ENCODE measurements around the gene GRAP2. TPM values are rescaled to one million over a fixed set of nuclear protein-coding genes. Genes with fewer than 3 reads are reported as not detected.
"Not testable (repeated sequence)": the region's sequence is repeated elsewhere in the genome, so short reads cannot be mapped to it uniquely, and the experiment has no call there.

The GRAP2 gene
- total RNA-seq, 1 donor, result not detected

DNA sequence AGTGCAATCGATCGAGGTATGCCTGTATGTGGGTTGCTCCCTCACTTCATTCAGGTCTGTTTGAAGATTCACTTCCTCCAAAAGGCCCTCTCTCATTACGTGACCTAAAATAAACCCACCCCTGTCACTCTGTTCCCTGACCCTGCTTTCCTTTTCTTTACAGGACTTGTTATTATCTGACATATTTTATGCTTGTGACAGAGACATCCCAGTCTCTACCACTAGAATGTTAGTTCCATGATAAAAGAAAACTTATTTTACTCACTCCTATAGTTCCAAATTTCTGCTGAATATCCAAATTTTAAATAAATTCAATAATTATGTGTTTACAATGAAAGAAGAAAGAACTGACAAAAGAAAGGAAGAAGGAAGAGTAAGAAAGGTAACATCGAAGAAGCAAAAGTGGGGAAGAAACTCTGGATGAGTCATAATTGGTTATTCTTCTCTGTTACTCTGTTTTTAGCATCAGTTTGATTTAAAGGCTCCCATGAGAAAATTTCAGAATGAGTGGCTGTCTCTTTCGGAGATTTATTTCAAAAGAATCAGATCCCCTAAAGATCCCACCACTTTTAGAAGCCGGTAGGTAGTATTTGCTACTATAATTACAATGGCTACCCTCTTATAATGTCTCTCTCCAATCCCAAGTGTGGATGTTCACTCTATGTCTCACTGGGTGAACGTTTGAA lies 40.8 kb upstream of the GRAP2 start:
- H4K20me1 ChIP-seq (ENCODE audit: insufficient read depth, low read length), result no peaks in the 10 kb centered on the region
- no peak overlapping the region for H2AFZ ChIP-seq (ENCODE audit: low read length)
- no peak for DNase-seq (ENCODE audit: insufficient read length, low spot score, missing footprints)
- no peaks in the 10 kb centered on the region for H3K4me1 ChIP-seq (ENCODE audit: insufficient read depth, low read length)
- H3K4me3 ChIP-seq (ENCODE audit: insufficient read depth, low read length), result no peak overlapping the region
- H3K27me3 ChIP-seq (ENCODE audit: insufficient read depth, low read length), result no peaks in the 10 kb centered on the region
- no peak overlapping the region for H3K4me2 ChIP-seq (ENCODE audit: insufficient read depth, low read length)
- TF ChIP-seq, protein P1, sequence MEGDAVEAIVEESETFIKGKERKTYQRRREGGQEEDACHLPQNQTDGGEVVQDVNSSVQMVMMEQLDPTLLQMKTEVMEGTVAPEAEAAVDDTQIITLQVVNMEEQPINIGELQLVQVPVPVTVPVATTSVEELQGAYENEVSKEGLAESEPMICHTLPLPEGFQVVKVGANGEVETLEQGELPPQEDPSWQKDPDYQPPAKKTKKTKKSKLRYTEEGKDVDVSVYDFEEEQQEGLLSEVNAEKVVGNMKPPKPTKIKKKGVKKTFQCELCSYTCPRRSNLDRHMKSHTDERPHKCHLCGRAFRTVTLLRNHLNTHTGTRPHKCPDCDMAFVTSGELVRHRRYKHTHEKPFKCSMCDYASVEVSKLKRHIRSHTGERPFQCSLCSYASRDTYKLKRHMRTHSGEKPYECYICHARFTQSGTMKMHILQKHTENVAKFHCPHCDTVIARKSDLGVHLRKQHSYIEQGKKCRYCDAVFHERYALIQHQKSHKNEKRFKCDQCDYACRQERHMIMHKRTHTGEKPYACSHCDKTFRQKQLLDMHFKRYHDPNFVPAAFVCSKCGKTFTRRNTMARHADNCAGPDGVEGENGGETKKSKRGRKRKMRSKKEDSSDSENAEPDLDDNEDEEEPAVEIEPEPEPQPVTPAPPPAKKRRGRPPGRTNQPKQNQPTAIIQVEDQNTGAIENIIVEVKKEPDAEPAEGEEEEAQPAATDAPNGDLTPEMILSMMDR (IDR thresholded peaks at IDR 0.05; ENCODE audit: extremely low read depth, low read depth, low read length), result no peak
- no peak overlapping the region for H3K27ac ChIP-seq (ENCODE audit: low read depth, low read length)
- no peaks in the 10 kb centered on the region for H3K79me2 ChIP-seq (ENCODE audit: insufficient read depth, low read length)
- no peaks in the 10 kb centered on the region for H3K36me3 ChIP-seq (ENCODE audit: insufficient read depth, low read length)
- H3K9me3 ChIP-seq (ENCODE audit: low read depth, low read length), result no peaks in the 10 kb centered on the region

DNA sequence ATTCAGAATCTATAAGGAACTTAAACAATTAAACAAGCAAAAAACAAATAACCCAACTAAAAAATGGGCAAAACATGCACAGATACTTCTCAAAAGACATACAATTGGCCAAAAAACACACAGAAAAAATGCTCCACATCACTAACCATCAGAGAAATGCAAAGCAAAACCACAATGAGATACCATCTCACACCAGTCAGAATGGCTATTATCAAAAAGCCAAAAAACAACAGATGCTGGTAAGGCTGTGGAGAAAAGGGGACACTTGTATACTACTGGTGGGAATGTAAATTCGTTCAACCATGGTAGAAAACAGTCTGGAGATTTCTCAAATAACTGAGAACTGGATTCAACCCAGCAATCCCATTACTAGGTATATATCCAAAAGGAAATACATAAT lies 32.1 kb upstream of the GRAP2 start:
- Histone ChIP-seq H3K4me2 (ENCODE audit: insufficient read depth, low read length) (no peak overlapping the region), H3K4me3 (ENCODE audit: insufficient read depth, low read length) (no peak overlapping the region), H3K27ac (ENCODE audit: low read depth, low read length) (no peak overlapping the region), H3K36me3 (ENCODE audit: insufficient read depth, low read length) (no peaks in the 10 kb centered on the region), H2AFZ (ENCODE audit: low read length) (no peak overlapping the region), H3K79me2 (ENCODE audit: insufficient read depth, low read length) (no peaks in the 10 kb centered on the region), H3K4me1 (ENCODE audit: insufficient read depth, low read length) (no peaks in the 10 kb centered on the region), H3K9me3 (ENCODE audit: low read depth, low read length) (no peaks in the 10 kb centered on the region), H3K27me3 (ENCODE audit: insufficient read depth, low read length) (peaks cover 3% of the 10 kb centered on the region), H4K20me1 (ENCODE audit: insufficient read depth, low read length) (no peaks in the 10 kb centered on the region)
- DNase-seq (ENCODE audit: insufficient read length, low spot score, missing footprints), result no peak
- TF ChIP-seq, protein P1 (IDR thresholded peaks at IDR 0.05; ENCODE audit: extremely low read depth, low read depth, low read length), result no peak

DNA sequence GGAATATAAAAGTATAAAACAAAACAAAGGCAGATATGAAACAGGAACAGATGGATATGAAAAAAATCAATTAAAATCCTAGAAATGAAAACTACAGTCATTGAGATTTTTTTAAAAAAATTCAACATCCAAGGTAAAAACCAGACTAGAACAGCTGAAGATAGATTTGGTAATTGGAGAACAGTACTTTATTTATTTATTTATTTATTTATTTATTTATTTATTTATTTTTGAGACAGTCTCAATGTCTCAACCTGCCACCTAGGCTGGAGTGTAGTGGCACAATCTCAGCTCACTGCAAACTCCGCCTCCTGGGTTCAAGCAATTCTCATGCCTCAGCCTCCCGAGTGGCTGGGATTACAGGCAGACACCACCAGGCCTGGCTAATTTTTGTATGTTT lies 31.1 kb upstream of the GRAP2 start:
- H4K20me1 ChIP-seq (ENCODE audit: insufficient read depth, low read length); H2AFZ ChIP-seq (ENCODE audit: low read length); H3K36me3 ChIP-seq (ENCODE audit: insufficient read depth, low read length); DNase-seq (ENCODE audit: insufficient read length, low spot score, missing footprints); H3K9me3 ChIP-seq (ENCODE audit: low read depth, low read length); H3K4me1 ChIP-seq (ENCODE audit: insufficient read depth, low read length); H3K4me2 ChIP-seq (ENCODE audit: insufficient read depth, low read length); H3K27me3 ChIP-seq (ENCODE audit: insufficient read depth, low read length); H3K79me2 ChIP-seq (ENCODE audit: insufficient read depth, low read length); H3K4me3 ChIP-seq (ENCODE audit: insufficient read depth, low read length); H3K27ac ChIP-seq (ENCODE audit: low read depth, low read length): not testable (repeated sequence)

DNA sequence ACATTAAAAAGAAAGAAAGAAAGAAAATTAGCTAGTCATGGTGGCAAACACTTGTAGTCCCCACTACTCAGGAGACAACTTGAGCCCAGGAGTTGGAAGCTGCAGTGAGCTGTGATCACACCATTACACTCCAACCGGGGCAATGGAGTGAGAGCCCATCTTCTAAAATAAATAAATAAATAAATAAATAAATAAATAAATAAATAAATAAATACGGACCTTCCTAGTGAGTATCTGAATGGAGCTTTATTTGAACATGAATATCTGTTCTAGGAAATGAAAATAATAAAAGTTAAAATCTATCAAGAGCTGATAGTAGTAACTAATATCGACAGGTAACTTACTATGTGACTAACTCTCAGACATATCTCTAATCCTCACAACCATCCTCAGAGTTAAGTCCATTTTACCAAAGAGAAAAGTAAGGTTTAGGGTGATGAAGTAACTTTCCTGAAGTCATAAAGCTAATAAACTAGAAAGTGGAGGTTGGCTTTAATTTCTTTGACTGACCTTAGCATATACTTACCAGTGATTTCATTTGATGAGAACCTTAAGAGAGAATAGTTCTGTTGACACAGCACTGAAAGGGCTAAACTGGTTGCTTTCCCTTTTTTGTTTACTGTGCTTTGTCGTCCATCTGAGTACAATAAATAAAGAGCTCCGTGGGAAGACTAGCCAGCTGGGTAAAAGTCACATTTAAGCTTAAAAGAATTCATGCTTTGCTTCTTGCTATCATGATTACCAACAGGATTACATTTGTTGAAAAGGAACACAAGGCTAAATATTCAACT lies 29.7 kb upstream of the GRAP2 start:
- H4K20me1 ChIP-seq (ENCODE audit: insufficient read depth, low read length), result no peaks in the 10 kb centered on the region
- H3K27me3 ChIP-seq (ENCODE audit: insufficient read depth, low read length), result peaks cover 3% of the 10 kb centered on the region
- H3K9me3 ChIP-seq (ENCODE audit: low read depth, low read length), result no peaks in the 10 kb centered on the region
- H3K4me2 ChIP-seq (ENCODE audit: insufficient read depth, low read length), result no peak overlapping the region
- no peak overlapping the region for H3K27ac ChIP-seq (ENCODE audit: low read depth, low read length)
- H3K4me3 ChIP-seq (ENCODE audit: insufficient read depth, low read length), result no peak overlapping the region
- H3K36me3 ChIP-seq (ENCODE audit: insufficient read depth, low read length), result no peaks in the 10 kb centered on the region
- TF ChIP-seq, protein P1 (IDR thresholded peaks at IDR 0.05; ENCODE audit: extremely low read depth, low read depth, low read length), result no peak
- H2AFZ ChIP-seq (ENCODE audit: low read length), result no peak overlapping the region
- no peaks in the 10 kb centered on the region for H3K4me1 ChIP-seq (ENCODE audit: insufficient read depth, low read length)
- DNase-seq (ENCODE audit: insufficient read length, low spot score, missing footprints), result no peak
- no peaks in the 10 kb centered on the region for H3K79me2 ChIP-seq (ENCODE audit: insufficient read depth, low read length)
